PC-3 (cell line): ENCODE measurements around the gene ELN. TPM values are rescaled to one million over a fixed set of nuclear protein-coding genes. Genes with fewer than 3 reads are reported as not detected.

Experiments
- ATAC-seq: fragments of 200-7000 bp; cut with Tn5 transposase; 2 replicates; pipeline ENCODE4 v1.9.1; 2020; ENCODE audit warnings: mild to moderate bottlenecking, moderate library complexity
- BruUV-seq: library from RNA; stranded (reverse); fragments of 400-500 nt; replicated peaks from 2 replicates; lab custom pipeline; 2021; lab: Mats Ljungman, UMichigan
- CTCF ChIA-PET: fragments of 300-600 bp; sonication (Branson Sonifier 250); formaldehyde crosslinking; loops from one replicate; lab custom pipeline; 2022; ENCODE audit warnings: antibody characterized with exemption; lab: Charles Lee
- POLR2A ChIA-PET: fragments of 300-600 bp; sonication (Branson Sonifier 250); formaldehyde crosslinking; loops from one replicate; lab custom pipeline; 2022; ENCODE audit warnings: antibody characterized with exemption; ENCODE audit not compliant: unreplicated experiment; lab: Charles Lee
- DNase-seq: peaks from one replicate; pipeline ENCODE4 v3.0.0-alpha.2; 2015
- H2AFZ ChIP-seq: fragments of 300-600 bp; sonication (generic); 2 replicates; pipeline ENCODE4 v1.6.0; 2016; ENCODE audit warnings: antibody characterized with exemption, low read length
- H3F3A ChIP-seq: fragments of 300-600 bp; sonication (generic); one replicate; pipeline ENCODE4 v1.6.0; 2017; ENCODE audit warnings: antibody characterized with exemption, low read length, control low read depth, mild to moderate bottlenecking; ENCODE audit not compliant: unreplicated experiment
- H3K27ac ChIP-seq: fragments of 300-600 bp; sonication (generic); 2 replicates; pipeline ENCODE4 v1.5.1; 2016; ENCODE audit warnings: mild to moderate bottlenecking, low read length
- H3K27me3 ChIP-seq: fragments of 300-600 bp; sonication (generic); 2 replicates; pipeline ENCODE4 v1.6.1; 2016; ENCODE audit warnings: low read length, mixed read lengths
- H3K36me3 ChIP-seq: fragments of 300-600 bp; sonication (generic); 2 replicates; pipeline ENCODE4 v1.6.1; 2016; ENCODE audit warnings: low read depth, mixed run types, low read length, mixed read lengths
- H3K4me1 ChIP-seq: fragments of 300-600 bp; sonication (generic); 2 replicates; pipeline ENCODE4 v1.5.1; 2016; ENCODE audit warnings: low read length; ENCODE audit not compliant: insufficient read depth
- H3K4me2 ChIP-seq: fragments of 300-600 bp; sonication (generic); 2 replicates; pipeline ENCODE4 v1.6.0; 2016; ENCODE audit warnings: low read length
- H3K4me3 ChIP-seq: fragments of 300-600 bp; sonication (generic); 2 replicates; pipeline ENCODE4 v1.5.1; 2016; ENCODE audit warnings: mild to moderate bottlenecking, low read length, mixed read lengths
- H3K79me2 ChIP-seq: fragments of 300-600 bp; sonication (generic); 2 replicates; pipeline ENCODE4 v1.6.1; 2017; ENCODE audit warnings: low read length, mixed read lengths
- H3K9ac ChIP-seq: fragments of 300-600 bp; sonication (generic); 2 replicates; pipeline ENCODE4 v1.6.0; 2016; ENCODE audit warnings: mild to moderate bottlenecking, low read length
- H3K9me2 ChIP-seq: fragments of 300-600 bp; sonication (generic); replicated peaks from 2 replicates; pipeline ENCODE4 v1.6.1; 2016; ENCODE audit warnings: mixed run types, low read length, mixed read lengths
- H3K9me3 ChIP-seq: fragments of 300-600 bp; sonication (generic); 2 replicates; pipeline ENCODE4 v1.6.1; 2016; ENCODE audit warnings: low read length, mixed read lengths
- H4K20me1 ChIP-seq: fragments of 300-600 bp; sonication (generic); 2 replicates; pipeline ENCODE4 v1.6.1; 2016; ENCODE audit warnings: low read length, mixed read lengths
- CTCF ChIP-seq: fragments of 300-600 bp; sonication (generic); conservative IDR thresholded peaks from 2 replicates; pipeline ENCODE4 v1.5.1; 2017; ENCODE audit warnings: antibody characterized with exemption, low read depth, mild to moderate bottlenecking, low read length
- EZH2 ChIP-seq: fragments of 300-600 bp; sonication (generic); IDR thresholded peaks from one replicate; pipeline ENCODE4 v1.6.1; 2017; ENCODE audit warnings: antibody characterized with exemption, mild to moderate bottlenecking, low read length; ENCODE audit not compliant: unreplicated experiment
- EZH2phosphoT487 ChIP-seq: fragments of 300-600 bp; sonication (generic); IDR thresholded peaks from 2 replicates; pipeline ENCODE4 v1.6.1; 2018; ENCODE audit warnings: mild to moderate bottlenecking, antibody characterized with exemption, low read length, borderline replicate concordance
- intact Hi-C: fragments of 100-400 bp; cut with micrococcal nuclease; formaldehyde crosslinking; loops from 2 replicates; pipeline ENCODE4 v1.9.0; 2023
- total RNA-seq: library from RNA; depleted of rRNA; stranded (reverse); fragments of >200 nt; gene quantifications from 2 replicates; pipeline ENCODE4 v1.2.3, GENCODE V29; 2014

ELN gene
- total RNA-seq, 1 experiment from 2014 or later, result 0.07 TPM

- H3K9ac ChIP-seq, result no peak overlapping the region
- no peaks in the 10 kb centered on the region for H4K20me1 ChIP-seq
- CTCF ChIA-PET, result no interaction called here
- no peaks in the 10 kb centered on the region for H3K9me2 ChIP-seq
- DNase-seq (no peak), ATAC-seq (no peak)
- BruUV-seq, result no TSS peak
- peaks cover 11% of the 10 kb centered on the region for H3K9me3 ChIP-seq
- peaks cover 31% of the 10 kb centered on the region for H3K4me1 ChIP-seq
- POLR2A ChIA-PET, result interaction anchor here (0.5 kb wide), 1 partner anchor 23 kb away, joined by 11 read pairs; no protein-coding TSS in a partner anchor
- TF ChIP-seq CTCF (no peak), EZH2phosphoT487 (no peak), EZH2 (no peak)
- no peaks in the 10 kb centered on the region for H3K27me3 ChIP-seq
- no peak overlapping the region for H2AFZ ChIP-seq
- intact Hi-C loops, result no loop called here
- H3K27ac ChIP-seq, result peak overlapping the region; percentile 73; the same call in 1 of the 2 replicates
- H3K36me3 ChIP-seq, result peaks cover 16% of the 10 kb centered on the region
- 0 out of 2 replicates have a peak overlapping the region, but pooled peaks have one; percentile 41 for H3K4me2 ChIP-seq
- peaks cover 9% of the 10 kb centered on the region for H3F3A ChIP-seq
- peaks cover 12% of the 10 kb centered on the region for H3K79me2 ChIP-seq
- no peak overlapping the region for H3K4me3 ChIP-seq
Observed at GRCh38 chr7:74092964-74093471, 65.0 kb downstream of the ELN start.

- DNase-seq, result no peak
- intact Hi-C loops, result no loop called here
- Histone ChIP-seq H3K9me2 (no peaks in the 10 kb centered on the region), H3K4me3 (no peak overlapping the region), H3F3A (peaks cover 11% of the 10 kb centered on the region), H3K4me2 (peak overlapping the region; percentile 41), H3K4me1 (peaks cover 37% of the 10 kb centered on the region), H3K27me3 (no peaks in the 10 kb centered on the region), H3K79me2 (peaks cover 12% of the 10 kb centered on the region), H3K27ac (peak overlapping the region; percentile 73), H4K20me1 (no peaks in the 10 kb centered on the region), H3K9me3 (peaks cover 11% of the 10 kb centered on the region), H3K36me3 (peaks cover 16% of the 10 kb centered on the region), H3K9ac (no peak overlapping the region), H2AFZ (no peak overlapping the region)
- ChIA-PET CTCF (no interaction called here), POLR2A (interaction anchor here (0.5 to 0.7 kb wide), 2 partner anchors 10 to 23 kb away, joined by 3 to 11 read pairs; partner anchors contain the start of gene LIMK1)
- no TSS peak for BruUV-seq
- peak; percentile 31 for ATAC-seq
- no peak for TF ChIP-seq EZH2phosphoT487
- no peak for TF ChIP-seq CTCF
- TF ChIP-seq EZH2, result no peak
Observed at GRCh38 chr7:74093671-74094223, 65.8 kb downstream of the ELN start.
